Activated T-helper 9 cell treated with anti-CD3 and anti-CD28 coated beads, Interleukin-2, amount 50 U/mL, for 16 hours (primary cell): ENCODE data around the gene SEC63.
"Not testable (repeated sequence)": the region's sequence is repeated elsewhere in the genome, so short reads cannot be mapped to it uniquely, and the experiment has no call there.

Source experiments
- DNase-seq: peaks from one replicate; pipeline ENCODE4 v3.0.0-alpha.2; 2020; ENCODE audit warnings: low read depth

The SEC63 gene, protein sequence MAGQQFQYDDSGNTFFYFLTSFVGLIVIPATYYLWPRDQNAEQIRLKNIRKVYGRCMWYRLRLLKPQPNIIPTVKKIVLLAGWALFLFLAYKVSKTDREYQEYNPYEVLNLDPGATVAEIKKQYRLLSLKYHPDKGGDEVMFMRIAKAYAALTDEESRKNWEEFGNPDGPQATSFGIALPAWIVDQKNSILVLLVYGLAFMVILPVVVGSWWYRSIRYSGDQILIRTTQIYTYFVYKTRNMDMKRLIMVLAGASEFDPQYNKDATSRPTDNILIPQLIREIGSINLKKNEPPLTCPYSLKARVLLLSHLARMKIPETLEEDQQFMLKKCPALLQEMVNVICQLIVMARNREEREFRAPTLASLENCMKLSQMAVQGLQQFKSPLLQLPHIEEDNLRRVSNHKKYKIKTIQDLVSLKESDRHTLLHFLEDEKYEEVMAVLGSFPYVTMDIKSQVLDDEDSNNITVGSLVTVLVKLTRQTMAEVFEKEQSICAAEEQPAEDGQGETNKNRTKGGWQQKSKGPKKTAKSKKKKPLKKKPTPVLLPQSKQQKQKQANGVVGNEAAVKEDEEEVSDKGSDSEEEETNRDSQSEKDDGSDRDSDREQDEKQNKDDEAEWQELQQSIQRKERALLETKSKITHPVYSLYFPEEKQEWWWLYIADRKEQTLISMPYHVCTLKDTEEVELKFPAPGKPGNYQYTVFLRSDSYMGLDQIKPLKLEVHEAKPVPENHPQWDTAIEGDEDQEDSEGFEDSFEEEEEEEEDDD

GRCh38 chr6:107957909-107958688 lies at the start of gene SEC63:
TSS of gene SEC63 (minus strand) at chr6:107958208. CDS start at chr6:107958009, 199 bp downstream.
- peak; percentile 95 for DNase-seq

DNA sequence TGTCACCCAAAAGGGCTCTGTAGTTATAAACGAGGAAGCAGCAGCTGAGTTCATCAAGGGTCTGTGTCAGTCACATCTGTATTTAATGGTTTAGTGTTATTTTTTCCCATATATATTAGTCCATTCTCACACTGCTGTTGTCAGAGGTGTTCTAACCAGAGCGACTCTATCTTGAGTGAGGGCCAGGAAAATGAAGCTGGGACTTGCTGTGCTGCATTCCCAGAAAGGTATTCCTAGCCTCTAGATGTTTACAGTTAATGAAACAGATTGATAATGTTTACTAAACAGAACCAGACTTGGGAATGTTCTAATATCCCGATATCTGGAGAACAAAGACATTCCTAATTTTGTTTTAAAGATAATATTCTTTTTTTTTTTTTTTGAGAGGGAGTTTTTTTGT lies 48.0 kb upstream of the SEC63 start:
- DNase-seq: no peak

GRCh38 chr6:108004861-108005260 lies 46.9 kb upstream of the SEC63 start:
- no peak for DNase-seq

- DNase-seq: no peak
Observed at GRCh38 chr6:108002365-108003221, 44.6 kb upstream of the SEC63 start.

DNA sequence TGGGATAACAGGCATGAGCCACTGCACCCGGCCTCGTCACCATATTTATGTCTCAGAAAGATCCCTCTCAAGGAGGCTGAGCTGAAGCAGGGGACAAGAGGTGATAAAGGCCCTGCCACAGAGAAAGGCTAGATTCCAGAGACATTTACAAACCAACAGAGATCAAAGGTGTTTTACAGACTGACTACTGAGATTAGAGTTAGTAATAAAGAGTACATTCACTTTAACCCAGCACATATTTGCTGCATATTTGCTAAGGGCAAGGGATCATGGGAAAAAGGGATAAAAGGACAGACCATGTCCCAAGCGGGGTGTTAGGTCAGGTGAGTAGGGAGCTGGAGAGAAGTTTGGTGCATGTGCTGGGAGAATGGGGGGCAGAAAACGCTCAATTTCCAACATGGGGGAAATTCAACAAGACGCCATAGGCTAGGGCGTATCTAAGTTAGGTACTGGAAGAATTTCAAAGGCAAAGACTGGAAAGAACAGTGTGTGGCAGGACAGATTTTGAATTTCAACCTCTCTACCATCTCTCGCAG lies 43.8 kb upstream of the SEC63 start:
- DNase-seq: no peak

GRCh38 chr6:108000259-108000658 lies 42.3 kb upstream of the SEC63 start:
- not testable (repeated sequence) for DNase-seq

DNA sequence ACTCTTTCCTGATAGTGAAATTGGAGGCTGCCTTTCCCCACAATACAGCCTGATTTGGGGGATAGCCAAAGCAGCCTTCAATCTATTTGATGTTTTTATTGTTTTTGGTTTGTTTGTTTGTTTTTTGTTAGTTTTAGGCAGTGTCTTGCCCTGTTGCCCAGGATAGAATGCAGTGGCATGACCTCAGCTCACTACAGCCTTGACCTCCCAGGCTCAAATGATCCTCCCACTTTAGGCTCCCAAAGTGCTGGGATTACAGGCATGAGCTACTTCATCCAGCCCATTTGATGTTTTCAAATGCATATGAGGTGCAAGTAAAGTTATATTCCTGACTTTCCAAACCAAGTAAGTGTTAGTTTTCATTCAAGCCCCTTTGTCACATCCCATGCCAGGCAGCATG lies 41.3 kb upstream of the SEC63 start:
- no peak for DNase-seq

DNA sequence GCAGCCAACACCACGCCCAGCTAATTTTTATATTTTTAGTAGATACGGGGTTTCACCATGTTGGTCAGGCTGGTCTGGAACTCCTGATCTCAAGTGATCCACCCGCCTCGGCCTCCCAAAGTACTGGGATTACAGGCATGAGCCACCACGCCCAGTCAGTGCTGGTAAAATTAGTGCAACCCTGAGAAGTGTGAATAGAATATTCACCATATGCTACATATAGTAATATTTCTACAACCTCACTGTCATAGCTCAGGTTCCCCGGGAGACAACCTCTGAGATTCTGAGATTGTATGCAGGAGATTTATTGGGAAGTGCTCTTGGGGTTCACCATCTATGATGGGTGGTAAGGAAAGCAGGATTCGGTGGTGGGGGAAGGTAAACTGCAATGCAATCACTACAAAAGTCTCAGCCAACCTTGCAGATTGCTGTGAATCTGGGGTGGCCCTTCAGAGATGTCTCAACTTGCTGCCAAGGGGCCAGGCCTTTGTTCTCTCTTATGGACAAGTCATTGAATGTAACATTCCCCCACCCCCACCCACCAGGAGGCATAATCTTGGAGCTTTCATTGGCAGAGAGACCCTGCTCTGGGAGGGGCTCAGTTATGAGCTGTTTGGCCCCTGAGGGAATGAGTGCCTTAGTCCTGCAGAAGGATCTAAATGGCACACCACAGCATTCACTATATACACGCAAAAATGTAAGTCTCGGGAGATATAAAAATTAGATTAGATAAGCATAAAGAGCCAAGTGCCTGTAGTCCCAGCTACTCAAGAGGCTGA lies 34.0 kb upstream of the SEC63 start:
- DNase-seq: no peak

DNA sequence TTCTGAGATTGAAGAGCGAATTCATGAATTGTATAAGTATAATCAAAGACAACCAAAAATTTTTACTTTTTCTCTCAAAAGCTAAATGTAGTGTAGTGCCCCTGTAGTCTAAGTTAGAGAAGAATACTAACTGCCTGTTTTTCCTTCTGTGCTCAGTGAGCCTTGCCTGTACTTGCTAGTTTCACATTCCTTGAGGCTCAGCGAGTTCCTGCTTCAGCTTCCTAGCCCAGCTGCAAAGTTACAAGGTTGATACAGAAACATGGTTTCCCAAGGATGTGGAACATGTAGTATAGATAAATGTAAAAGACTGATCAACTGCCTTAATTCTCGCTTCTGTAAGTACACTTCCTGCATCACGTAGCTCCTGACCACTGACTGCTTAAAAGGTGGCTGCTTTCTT lies 33.1 kb upstream of the SEC63 start:
- DNase-seq: no peak

DNA sequence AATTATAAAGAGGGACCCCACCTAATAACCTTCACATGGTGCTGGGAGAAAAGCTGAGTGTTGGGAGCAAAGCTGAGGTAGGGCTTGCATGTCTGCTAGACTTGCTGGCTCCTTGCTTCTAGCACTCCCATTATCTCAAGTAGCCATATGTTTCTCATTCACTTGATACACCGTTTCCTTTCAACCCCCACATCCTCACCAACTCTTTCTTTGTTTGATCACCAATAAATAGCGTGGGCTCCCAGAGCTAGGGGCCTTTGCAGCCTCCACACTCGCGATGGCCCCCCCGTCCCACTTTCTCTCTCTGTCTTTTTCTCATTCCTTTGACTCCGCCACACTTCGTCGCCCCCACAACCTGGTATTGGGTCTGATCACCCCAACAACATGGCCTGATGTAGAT lies 32.6 kb upstream of the SEC63 start:
- DNase-seq: not testable (repeated sequence)

GRCh38 chr6:107989166-107990094 lies 31.4 kb upstream of the SEC63 start:
- DNase-seq: no peak

- no peak for DNase-seq
Observed at GRCh38 chr6:107988570-107988969, 30.6 kb upstream of the SEC63 start.

DNA sequence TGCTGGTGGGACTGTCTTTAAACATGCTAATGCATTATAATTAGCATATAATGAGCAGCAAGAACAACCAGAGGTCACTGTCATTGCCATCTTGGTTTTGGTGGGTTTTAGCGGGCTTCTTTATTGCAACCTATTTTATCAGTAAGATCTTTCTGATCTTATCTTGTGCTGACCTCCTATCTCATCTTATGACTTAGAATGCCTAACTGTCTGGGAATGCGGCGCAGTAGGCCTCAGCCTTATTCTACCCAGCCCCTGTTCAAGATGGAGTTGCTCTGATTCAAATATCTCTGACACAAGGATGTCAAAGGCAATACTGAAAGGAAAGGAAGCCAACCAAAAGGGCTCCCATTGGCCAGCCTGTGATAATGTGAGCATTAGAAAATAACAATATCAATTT lies 29.8 kb upstream of the SEC63 start:
- no peak for DNase-seq

DNA sequence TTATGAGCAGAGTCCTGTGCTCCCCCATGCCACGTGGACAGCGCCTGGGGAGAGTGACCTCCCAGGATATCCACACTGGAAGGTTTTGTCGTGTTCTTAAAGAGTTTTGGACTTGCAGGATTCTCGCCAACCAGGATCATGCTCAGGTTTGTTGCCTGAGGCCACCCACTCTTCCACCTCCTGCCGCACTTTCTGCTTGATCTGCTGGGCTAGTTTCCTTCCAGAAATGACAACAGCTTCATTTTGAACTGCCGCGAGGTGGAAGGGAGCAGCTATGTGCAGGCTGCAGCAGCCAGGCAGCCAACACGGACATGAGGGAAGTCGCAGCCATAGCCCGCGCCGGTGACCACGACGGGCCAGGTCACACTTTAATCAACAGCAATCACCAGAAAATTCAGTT lies 27.7 kb upstream of the SEC63 start:
- DNase-seq: no peak

GRCh38 chr6:107983811-107984210 lies 25.8 kb upstream of the SEC63 start:
- DNase-seq: no peak

GRCh38 chr6:107982486-107982885 lies 24.5 kb upstream of the SEC63 start:
- DNase-seq: no peak

DNA sequence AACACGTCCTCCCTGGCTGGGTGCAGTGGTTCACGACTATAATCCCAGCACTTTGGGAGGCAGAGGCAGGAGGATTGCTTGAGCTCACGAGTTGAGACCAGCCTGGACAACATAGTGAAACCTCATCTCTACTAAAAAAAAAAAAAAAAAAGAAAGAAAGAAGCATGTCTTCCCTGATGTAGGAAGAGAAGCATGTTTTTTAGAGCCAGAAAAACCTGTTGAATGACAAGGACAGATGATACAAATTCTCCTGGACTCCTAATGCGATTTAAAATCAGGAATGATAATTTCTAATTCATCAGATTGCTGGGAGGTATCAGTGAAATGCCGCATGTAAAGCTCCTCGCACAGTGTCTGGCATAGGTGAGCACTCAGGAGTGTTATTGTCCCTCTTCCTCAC lies 23.7 kb upstream of the SEC63 start:
- no peak for DNase-seq

DNA sequence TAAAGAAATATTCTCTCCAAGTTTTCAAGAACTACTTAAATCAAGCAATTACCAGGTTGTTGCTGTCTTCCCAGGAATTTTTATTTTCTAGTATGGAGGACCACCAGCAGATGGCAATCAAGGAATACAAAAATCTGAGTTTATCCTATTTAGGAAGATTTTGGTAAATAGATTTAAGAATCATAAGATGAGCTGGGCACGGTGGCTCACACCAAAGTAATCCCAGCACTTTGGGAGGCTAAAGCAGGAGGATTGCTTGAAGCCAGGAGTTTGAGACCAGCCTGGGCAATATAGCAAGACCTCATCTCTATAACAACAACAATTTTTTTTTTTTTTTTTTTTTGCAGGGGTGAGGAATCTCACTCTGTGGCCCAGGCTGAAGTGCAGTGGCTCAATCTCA lies 19.3 kb upstream of the SEC63 start:
- DNase-seq: no peak

GRCh38 chr6:107976155-107976783 lies 18.3 kb upstream of the SEC63 start:
- DNase-seq: no peak
